GM21576 (cell line): ENCODE measurements around the gene PRKCA.

Experiments used
- ATAC-seq: cut with Tn5 transposase; IDR thresholded peaks from one replicate; pipeline ENCODE4 v1.9.1; 2021; ENCODE audit warnings: mild to moderate bottlenecking, moderate library complexity; ENCODE audit not compliant: unreplicated experiment

PRKCA gene

DNA sequence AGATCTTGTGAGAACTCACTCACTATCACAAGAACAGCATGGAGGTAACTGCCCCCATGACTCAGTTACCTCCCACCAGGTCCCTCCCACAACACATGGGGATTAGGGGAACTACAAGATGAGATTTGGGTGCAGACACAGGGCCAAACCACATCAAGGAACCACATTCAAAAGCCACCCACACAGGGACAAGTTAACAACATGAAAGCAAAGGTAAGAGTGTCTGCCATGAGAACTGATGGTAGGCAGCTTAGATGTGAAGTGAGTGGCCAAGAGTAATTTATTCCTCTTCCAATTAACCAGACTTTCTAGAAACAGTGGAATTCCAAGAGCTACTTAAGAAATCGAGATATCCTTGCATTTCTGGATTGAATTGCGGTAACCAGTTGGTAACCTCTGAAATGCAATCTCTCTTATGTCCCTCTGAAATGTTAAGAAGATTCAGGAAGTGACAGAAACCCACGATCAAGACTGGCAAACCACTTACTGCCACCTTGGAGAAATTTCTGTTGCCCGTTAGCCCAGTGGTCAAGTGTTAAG is 365.1 kb downstream of the PRKCA start:
- no peak for ATAC-seq

DNA sequence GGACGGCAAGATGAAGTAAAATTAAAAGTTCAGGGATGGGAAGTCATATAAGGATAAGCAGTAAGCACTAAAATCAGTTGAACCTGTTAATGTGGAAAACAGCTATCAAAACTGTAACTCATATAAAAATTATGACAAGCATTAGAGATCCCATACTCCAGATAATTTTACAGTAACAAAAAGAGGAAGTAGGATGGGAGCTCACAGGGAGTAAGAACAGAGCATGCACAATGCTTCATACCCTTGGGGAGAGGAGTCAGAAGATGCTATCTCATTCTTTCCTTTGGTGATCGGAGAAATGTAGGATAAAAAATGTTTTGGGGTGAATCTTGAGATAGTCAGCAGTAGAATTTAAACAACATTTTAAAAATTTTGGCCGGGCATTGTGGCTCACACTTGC is 367.8 kb downstream of the PRKCA start:
- no peak for ATAC-seq

- no peak for ATAC-seq
Measured at GRCh38 chr17:66671156-66671555, 368.7 kb downstream of the PRKCA start.

- ATAC-seq = no peak
Measured at GRCh38 chr17:66673668-66674276, 371.4 kb downstream of the PRKCA start.

DNA sequence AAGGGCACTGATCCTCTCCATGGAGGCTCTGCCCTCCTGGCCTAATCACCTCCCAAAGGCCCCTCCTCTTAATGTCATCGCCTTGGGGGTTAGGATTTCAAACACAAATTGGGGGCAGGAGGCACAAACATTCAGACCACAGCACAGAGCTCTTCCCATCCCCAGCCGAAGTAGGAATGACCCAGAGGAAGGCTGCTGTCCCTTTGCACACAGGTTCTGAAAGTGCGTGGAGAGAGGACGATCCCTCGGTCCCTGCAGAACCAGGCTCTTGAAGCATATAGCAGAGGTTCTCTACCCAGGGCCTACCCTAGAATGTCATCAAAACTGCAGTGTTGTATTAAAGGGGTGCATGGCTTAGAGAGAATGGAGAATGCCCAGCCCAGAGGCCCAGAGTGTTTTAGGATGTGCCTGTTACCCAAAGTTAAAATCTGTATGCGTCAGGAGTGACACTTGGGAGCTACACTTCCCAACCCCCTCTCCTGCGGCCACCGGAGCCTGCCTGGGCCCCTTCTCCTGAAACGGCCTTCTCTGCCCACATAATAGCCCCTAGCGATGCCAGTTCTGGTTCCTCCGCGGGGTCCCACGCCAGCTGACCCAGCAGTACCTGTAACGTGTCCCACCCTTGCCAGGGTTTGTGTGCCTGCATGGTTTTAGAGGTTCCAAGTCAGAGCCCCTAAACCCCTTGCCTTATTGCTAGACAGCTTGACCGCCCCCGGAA is 373.0 kb downstream of the PRKCA start:
- ATAC-seq = no peak

DNA sequence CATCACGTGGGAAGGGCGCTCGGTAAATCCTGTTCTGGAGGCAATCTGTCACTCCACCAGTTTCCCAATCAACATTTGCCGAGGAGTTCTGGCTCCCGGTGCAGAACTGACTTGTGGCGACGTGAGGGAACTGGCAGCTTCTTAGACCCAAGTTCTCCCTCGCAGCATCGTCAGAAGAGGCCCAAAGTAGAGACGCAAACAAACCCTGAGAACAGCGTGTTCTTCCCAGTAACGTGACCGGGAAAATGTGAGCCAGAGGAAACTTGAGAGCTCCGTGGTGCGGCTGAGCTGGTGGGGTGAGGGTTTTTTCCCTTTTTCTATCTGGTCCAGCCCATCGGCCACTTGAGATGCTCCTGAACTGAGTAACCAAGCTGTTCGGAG is 373.6 kb downstream of the PRKCA start:
- no peak for ATAC-seq

DNA sequence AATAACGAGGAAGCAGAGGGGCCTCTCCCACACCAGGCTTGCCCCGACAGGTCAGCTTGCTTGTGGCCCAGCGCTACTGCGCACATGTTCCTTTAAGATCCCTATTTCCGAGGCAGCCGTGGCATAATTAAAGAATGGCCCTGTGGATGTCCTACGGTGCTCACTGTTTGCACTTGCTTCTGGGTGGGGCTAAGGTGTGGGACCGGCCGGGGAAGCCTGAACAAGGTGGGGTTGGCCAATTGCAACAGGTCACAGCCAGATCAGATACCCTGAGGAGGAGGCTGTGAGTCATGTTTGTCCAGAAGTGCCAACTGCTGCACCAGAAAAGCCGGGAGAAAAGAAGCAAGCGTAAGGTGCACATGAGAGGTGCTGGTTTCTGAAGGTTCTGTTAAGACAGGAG is 374.0 kb downstream of the PRKCA start:
- no peak for ATAC-seq

DNA sequence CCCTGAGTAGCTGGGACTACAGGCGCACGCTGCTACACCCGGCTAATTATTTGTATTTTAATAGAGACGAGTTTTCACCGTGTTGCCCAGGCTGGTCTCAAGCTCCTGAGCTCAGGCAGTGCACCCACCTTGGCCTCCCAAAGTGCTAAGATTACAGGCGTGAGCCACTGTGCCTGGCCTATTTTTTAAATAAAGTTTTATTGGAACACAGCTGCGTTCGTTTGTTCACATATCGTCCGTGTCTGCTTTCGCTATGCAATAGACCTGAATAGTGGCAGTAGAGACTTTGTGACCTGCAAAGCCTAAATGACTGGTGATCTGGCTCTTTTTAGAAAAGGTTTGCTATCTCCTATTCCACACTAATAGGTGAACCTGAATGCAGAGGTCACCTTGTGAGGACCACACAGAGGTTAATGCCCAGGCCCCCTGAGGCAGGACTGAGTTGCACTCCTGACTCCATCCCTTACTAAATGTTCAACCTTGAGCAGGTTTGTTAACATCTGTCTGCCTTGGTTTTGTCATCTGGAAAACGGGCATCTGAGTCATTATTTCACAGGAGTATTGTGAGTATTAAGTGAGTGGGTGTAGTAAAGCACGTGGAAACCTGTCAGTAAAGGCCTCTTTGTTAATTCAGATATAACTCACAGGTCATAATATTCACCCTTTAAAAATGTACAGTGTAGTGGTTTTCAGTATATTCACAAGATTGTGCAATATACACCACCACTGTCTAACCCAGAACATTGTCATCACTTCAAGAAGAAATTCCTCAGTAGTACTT is 375.0 kb downstream of the PRKCA start:
- no peak for ATAC-seq

DNA sequence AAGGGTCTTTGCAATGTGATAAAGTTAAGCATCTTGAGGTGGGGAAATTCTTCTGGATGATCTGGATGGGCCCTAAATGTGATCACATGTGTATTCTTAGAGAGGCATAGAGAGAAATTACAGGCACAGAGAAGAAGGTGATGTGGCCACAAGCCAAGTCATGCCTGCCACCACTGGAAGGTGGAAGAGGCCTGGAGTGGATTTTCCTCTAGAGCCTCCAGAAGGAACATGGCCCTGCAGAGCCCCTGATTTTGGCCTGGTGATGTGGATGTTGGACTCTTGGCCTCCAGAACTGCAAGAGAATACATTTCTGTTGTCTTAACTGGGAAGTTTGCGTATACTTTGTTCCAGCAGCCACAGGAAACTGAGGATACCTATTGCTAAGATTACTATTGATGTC is 375.6 kb downstream of the PRKCA start:
- no peak for ATAC-seq

GRCh38 chr17:66678827-66679226 is 376.4 kb downstream of the PRKCA start:
- ATAC-seq = no peak

DNA sequence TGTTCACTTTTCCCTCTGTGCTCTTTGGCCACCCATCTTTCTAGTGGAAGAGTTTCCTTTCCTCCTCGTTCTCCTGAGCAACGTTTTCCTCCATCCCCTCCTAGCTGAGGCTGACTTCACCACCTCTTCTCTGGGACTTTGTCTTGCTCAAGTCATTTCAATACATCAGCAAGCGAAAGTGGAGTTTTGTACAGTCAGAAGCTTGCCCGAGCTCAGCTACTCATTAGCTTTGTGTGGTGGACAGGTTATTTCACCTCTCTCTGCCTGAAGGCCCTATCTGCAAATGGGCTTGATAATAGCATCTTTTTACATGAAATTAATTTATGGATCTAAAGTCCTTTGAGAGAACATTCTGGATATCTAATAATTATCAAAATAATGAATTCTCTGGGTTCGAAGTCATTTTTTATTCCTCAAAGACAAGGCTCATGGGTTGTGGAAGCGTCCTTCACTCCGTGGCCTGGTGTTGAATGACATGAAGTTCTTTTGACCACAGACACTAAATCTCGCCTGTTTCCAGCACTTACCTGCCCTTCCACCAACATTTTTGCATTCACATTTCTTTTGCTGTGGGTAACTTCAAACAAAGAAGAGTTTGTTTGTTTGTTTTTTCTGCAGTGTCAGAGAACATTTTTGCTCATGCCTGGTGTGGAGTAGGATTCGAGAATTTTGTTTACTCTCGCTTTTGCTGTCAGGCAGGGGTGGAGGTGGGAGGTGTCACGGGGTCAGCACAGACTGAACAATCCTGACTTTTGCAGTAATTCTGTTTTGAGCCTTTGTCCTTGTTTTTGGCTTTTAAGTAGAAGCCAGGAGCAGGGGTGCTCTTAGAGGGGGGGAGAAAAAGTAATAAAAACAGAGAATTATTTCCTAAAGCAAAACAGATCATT is 377.5 kb downstream of the PRKCA start:
- ATAC-seq = no peak

GRCh38 chr17:66682283-66682682 is 379.9 kb downstream of the PRKCA start:
- ATAC-seq = no peak

DNA sequence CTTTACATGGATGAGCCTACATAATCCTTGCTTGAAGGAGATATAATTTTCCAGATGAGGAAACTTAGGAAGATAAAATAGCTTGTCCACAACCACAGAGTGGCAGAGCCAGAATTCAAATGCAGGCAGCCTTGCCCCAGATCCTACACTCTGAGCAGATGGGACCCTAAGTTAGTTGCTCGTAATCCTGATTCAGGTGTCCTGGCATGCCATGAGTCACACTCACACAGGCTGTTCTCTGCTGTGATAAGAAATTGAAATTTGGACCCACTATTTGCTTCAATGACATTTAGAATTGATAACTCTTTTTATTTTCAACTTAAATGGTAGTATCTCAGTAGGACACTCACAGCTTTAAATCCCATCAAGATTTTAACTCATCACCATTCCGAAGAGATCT is 381.8 kb downstream of the PRKCA start:
- no peak for ATAC-seq

DNA sequence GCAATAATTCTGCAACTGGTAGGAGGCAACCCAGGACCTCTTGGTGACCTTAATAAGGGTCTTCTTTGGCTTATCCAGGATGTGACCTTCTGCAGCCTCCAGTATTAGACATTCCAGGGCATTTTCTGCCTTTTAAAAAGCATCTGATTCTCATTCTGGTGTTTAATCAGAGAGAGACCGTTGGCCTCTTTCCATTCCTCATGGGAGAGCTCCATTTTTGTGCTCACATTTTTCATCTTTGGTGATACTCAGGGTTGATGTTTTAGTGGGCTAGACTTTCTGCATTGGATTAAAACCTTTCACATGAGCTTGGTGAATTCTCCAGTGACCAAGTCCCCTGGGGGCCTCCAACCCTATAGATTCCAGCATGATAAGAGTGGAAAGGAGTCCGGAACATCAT is 382.3 kb downstream of the PRKCA start:
- ATAC-seq = no peak

GRCh38 chr17:66686601-66687000 is 384.2 kb downstream of the PRKCA start:
- ATAC-seq = no peak

- ATAC-seq = no peak
Measured at GRCh38 chr17:66687570-66688284, 385.3 kb downstream of the PRKCA start.

- ATAC-seq = no peak
Measured at GRCh38 chr17:66689221-66689620, 386.8 kb downstream of the PRKCA start.

DNA sequence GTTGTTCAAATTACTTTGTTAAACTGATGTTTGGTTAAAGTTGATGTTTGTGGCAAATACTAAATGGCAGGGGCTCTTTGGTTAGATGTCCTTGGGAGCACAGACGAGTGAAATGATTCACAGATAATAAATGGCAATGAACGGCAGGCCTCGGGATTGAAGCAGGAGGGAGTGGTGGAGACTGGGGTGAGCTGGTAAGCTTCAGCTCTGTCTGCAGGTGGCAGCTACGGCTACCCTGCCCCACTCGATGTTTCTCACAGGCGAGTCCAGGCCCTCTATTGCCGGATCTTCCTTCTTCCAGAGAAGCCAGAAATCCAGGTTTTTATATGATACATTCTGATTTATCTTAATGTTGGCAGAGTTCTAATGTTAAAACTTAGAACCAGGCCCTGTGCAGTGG is 387.8 kb downstream of the PRKCA start:
- ATAC-seq = no peak

DNA sequence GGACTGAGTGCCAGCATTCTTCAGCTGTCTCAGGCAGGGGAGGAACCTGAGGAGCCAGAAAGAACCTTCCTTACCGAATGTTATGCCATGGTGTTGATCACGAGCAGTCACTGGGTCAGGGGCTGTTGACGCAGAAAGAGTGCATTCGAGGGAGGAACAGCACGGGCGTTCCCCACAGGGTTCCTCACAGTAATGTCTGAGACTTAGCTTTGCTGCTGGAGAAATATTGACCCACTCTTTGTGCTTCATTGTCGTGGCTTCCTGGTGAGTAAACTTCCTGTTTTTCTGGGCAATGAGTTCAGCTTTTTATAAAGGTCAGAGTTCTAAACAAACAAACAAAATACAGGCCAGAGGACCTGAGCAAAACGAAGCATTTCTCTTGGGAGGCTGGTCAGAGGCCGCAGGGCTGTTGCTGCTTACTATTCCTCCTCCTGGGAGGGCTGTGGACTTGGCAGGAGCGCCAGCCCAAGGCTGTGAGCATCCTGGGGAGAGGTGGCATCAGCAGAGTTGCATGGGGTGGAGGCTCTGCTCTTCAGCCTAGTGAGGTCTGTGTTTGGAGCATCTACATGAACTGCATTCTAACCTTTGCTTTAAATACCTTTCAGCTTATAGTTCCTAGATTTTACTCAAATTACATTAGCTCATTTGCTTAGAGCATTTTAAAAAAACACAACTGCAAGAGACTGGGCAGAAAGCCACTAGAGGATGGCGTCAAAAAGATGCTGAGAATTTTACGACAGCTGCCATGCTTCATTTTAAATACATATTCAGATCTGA is 389.4 kb downstream of the PRKCA start:
- no peak for ATAC-seq

GRCh38 chr17:66692421-66692690 is 389.9 kb downstream of the PRKCA start:
- ATAC-seq = no peak
